ENCODE measurements around the gene PDK3. TPM values are rescaled to one million over a fixed set of nuclear protein-coding genes. Genes with fewer than 3 reads are reported as not detected.
A peak's percentile ranks its signal among the peaks of the same experiment; 100 is the strongest.

The PDK3 gene
- polyA plus RNA-seq, 1 donor (not counting 4 experiments of a cell fraction or from before 2014, with no cell fraction given): 8.0 TPM

- H3K79me2 ChIP-seq (ENCODE audit: control insufficient read depth, insufficient read depth, low read length): no peaks in the 10 kb centered on the region
- peak overlapping the region; percentile 67 for H3K4me2 ChIP-seq (ENCODE audit: control insufficient read depth, extremely low read depth, insufficient read depth, low read depth, low read length)
- peaks cover 2% of the 10 kb centered on the region for H3K4me1 ChIP-seq (ENCODE audit: control insufficient read depth, extremely low read depth, insufficient read depth, low read length)
- H3K9ac ChIP-seq (ENCODE audit: control insufficient read depth, extremely low read depth, insufficient read depth, low read length): peak overlapping the region; percentile 73
- H3K27me3 ChIP-seq (ENCODE audit: control insufficient read depth, extremely low read depth, insufficient read depth, low read length): no peaks in the 10 kb centered on the region
- DNase-seq (ENCODE audit: low read depth, low spot score): no peak
- TF ChIP-seq CTCF (optimal IDR thresholded peaks at IDR 0.05 in 1 of 3, IDR thresholded peaks at IDR 0.05 in 1 of 3, conservative IDR thresholded peaks at IDR 0.05 in 1 of 3; ENCODE audit: extremely low read depth in 1 of 3, insufficient read depth in 2 of 3, low read length in 3 of 3) (no peak), EZH2 (IDR thresholded peaks at IDR 0.05; ENCODE audit: low read length) (no peak)
- H3K9me1 ChIP-seq (ENCODE audit: control insufficient read depth, extremely low read depth, insufficient read depth, low read length): no peaks in the 10 kb centered on the region
- dilution Hi-C loops (cut with MboI; ENCODE audit: extremely low pct_ligation_motif_present, low sequenced_read_pairs): no loop called here
- peak overlapping the region; percentile 83 for H2AFZ ChIP-seq (ENCODE audit: control insufficient read depth, low read length)
- no peak for FAIRE-seq
- no peaks in the 10 kb centered on the region for H3K9me3 ChIP-seq (ENCODE audit: control insufficient read depth, low read depth, low read length)
- peak overlapping the region; percentile 61 for H3K27ac ChIP-seq (ENCODE audit: control insufficient read depth, insufficient read depth, low read length)
- H3K4me3 ChIP-seq (ENCODE audit: control insufficient read depth in 2 of 3, extremely low read depth in 1 of 3, insufficient read depth in 2 of 3, low read depth in 1 of 3, low read length in 3 of 3): peak overlapping the region; percentile 50 to 59 (median 57)
- H3K36me3 ChIP-seq (ENCODE audit: control insufficient read depth in 2 of 2, extremely low read depth in 1 of 2, insufficient read depth in 2 of 2, low read length in 2 of 2): no peaks in the 10 kb centered on the region
- H4K20me1 ChIP-seq (ENCODE audit: control insufficient read depth, extremely low read depth, insufficient read depth, low read length): no peaks in the 10 kb centered on the region
Measured at GRCh38 chrX:24464498-24464835, 619 bp upstream of the PDK3 start.

- Histone ChIP-seq H3K4me3 (ENCODE audit: control insufficient read depth in 2 of 3, extremely low read depth in 1 of 3, insufficient read depth in 2 of 3, low read depth in 1 of 3, low read length in 3 of 3) (peak overlapping the region; percentile 50 to 68 (median 59)), H3K9ac (ENCODE audit: control insufficient read depth, extremely low read depth, insufficient read depth, low read length) (peak overlapping the region; percentile 56), H2AFZ (ENCODE audit: control insufficient read depth, low read length) (peak overlapping the region; percentile 70), H3K36me3 (ENCODE audit: control insufficient read depth in 2 of 2, extremely low read depth in 1 of 2, insufficient read depth in 2 of 2, low read length in 2 of 2) (no peaks in the 10 kb centered on the region), H3K79me2 (ENCODE audit: control insufficient read depth, insufficient read depth, low read length) (no peaks in the 10 kb centered on the region), H3K4me1 (ENCODE audit: control insufficient read depth, extremely low read depth, insufficient read depth, low read length) (peaks cover 2% of the 10 kb centered on the region), H4K20me1 (ENCODE audit: control insufficient read depth, extremely low read depth, insufficient read depth, low read length) (no peaks in the 10 kb centered on the region), H3K9me1 (ENCODE audit: control insufficient read depth, extremely low read depth, insufficient read depth, low read length) (no peaks in the 10 kb centered on the region), H3K4me2 (ENCODE audit: control insufficient read depth, extremely low read depth, insufficient read depth, low read depth, low read length) (peak overlapping the region; percentile 41), H3K27me3 (ENCODE audit: control insufficient read depth, extremely low read depth, insufficient read depth, low read length) (no peaks in the 10 kb centered on the region), H3K9me3 (ENCODE audit: control insufficient read depth, low read depth, low read length) (no peaks in the 10 kb centered on the region), H3K27ac (ENCODE audit: control insufficient read depth, insufficient read depth, low read length) (peak overlapping the region; percentile 20)
- FAIRE-seq (no peak), DNase-seq (ENCODE audit: low read depth, low spot score) (no peak)
- TF ChIP-seq CTCF (optimal IDR thresholded peaks at IDR 0.05 in 1 of 3, IDR thresholded peaks at IDR 0.05 in 1 of 3, conservative IDR thresholded peaks at IDR 0.05 in 1 of 3; ENCODE audit: extremely low read depth in 1 of 3, insufficient read depth in 2 of 3, low read length in 3 of 3) (no peak), EZH2 (IDR thresholded peaks at IDR 0.05; ENCODE audit: low read length) (no peak)
- dilution Hi-C loops (cut with MboI; ENCODE audit: extremely low pct_ligation_motif_present, low sequenced_read_pairs): no loop called here
Measured at GRCh38 chrX:24465532-24465865, 413 bp downstream of the PDK3 start.
